ENCODE measurements around the gene TRIM56. TPM values are rescaled to one million over a fixed set of nuclear protein-coding genes. Genes with fewer than 3 reads are reported as not detected.

Gene TRIM56
- total and polyA plus RNA-seq, 2 of the 13 experiments (the other 11 are each of a cell fraction or from before 2014, with no cell fraction given), result 3.2 to 7.1 TPM

DNA sequence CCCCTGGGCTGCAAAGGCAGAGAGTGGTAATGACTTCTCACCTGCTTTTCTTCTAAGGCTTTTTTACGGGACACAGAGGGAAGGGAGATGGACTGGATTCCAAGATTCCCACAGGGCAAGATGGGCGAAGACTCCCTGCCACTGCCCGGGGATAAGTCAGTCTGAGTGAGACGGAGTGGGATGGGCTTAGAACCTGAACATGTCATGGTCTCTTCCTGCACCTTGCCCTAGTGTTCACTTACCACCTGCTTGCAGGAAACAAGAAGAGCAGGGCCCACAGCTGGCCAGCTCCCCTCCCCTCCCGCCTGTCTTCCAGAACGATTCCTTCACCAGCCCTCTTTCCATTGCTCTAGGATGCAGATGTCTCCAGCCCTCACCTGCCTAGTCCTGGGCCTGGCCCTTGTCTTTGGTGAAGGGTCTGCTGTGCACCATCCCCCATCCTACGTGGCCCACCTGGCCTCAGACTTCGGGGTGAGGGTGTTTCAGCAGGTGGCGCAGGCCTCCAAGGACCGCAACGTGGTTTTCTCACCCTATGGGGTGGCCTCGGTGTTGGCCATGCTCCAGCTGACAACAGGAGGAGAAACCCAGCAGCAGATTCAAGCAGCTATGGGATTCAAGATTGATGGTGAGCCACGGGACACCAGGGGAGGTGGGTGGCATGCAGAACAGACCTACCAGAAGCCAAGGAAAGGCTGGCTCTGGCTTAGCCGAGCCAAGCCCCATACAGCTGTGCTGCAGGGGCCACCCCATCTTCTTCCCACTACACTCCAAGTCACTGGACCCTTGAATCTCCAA, 43.0 kb downstream of the TRIM56 start (continued):
- TF ChIP-seq, protein P1, sequence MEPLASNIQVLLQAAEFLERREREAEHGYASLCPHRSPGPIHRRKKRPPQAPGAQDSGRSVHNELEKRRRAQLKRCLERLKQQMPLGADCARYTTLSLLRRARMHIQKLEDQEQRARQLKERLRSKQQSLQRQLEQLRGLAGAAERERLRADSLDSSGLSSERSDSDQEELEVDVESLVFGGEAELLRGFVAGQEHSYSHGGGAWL (CRISPR knock-in tag; IDR thresholded peaks at IDR 0.05), result 0 out of 2 replicates have a peak, but pooled peaks have one; percentile 22
- TF ChIP-seq MED8 (CRISPR knock-in tag; IDR thresholded peaks at IDR 0.05; ENCODE audit: insufficient replicate concordance) (no peak), NRL (CRISPR knock-in tag; IDR thresholded peaks at IDR 0.05; ENCODE audit: borderline replicate concordance) (peak; percentile 57; the same call in 1 of the 2 replicates), ATF7-NPFF (CRISPR knock-in tag; IDR thresholded peaks at IDR 0.05; ENCODE audit: low read depth) (peak; percentile 19; the same call in 1 of the 2 replicates), AGO1 (IDR thresholded peaks at IDR 0.05; ENCODE audit: low read depth, low read length, poor library complexity, severe bottlenecking) (no peak), ZSCAN31 (CRISPR knock-in tag; IDR thresholded peaks at IDR 0.05; ENCODE audit: low read depth) (no peak), ZFP41 (CRISPR knock-in tag; IDR thresholded peaks at IDR 0.05; ENCODE audit: borderline replicate concordance) (no peak)

- Histone ChIP-seq H2AFZ (ENCODE audit: low read length) (no peak overlapping the region), H3K9ac (ENCODE audit: insufficient read depth, low read depth, low read length) (no peak overlapping the region), H3K4me1 (ENCODE audit: insufficient read depth, low read length) (peaks cover 73% of the 10 kb centered on the region), H3K27me3 (ENCODE audit: control insufficient read depth in 1 of 2, insufficient read depth in 2 of 2, low read length in 2 of 2) (no peaks in the 10 kb centered on the region; a peak in 1 of 5 replicates), H3K4me3 (replicated peaks in 1 of 3; ENCODE audit: insufficient read depth in 1 of 3, low read depth in 2 of 3, low read length in 3 of 3) (no peak overlapping the region), H3K79me2 (ENCODE audit: insufficient read depth, low read length) (peaks cover 12% of the 10 kb centered on the region), H3K9me3 (ENCODE audit: low read length) (no peaks in the 10 kb centered on the region), H3K36me3 (replicated peaks in 1 of 2; ENCODE audit: control insufficient read depth in 1 of 2, insufficient read depth in 2 of 2, low read length in 2 of 2) (peaks cover 11 to 51% of the 10 kb centered on the region in 2 experiments; a peak in 4 of 5 replicates), H3K27ac (ENCODE audit: extremely low read length, insufficient read depth, low read length) (no peak overlapping the region), H3K4me2 (ENCODE audit: low read depth, low read length) (peak overlapping the region; percentile 37; the same call in 1 of the 2 replicates), H4K20me1 (ENCODE audit: insufficient read depth, low read length) (peaks cover 57% of the 10 kb centered on the region; the same call in 1 of the 2 replicates)
- POLR2A ChIA-PET, result interaction anchor here (0.8 to 1.2 kb wide), 2 partner anchors 8 to 179 kb away, joined by 4 to 7 read pairs; no protein-coding TSS in a partner anchor
- no TSS peak for BruUV-seq (replicated peaks)
- no peak for FAIRE-seq
- intact Hi-C loops (cut with micrococcal nuclease; ENCODE audit: unreplicated experiment), result no loop called here
- no peak for DNase-seq (ENCODE audit: low spot score)
- no peak for ATAC-seq
- in situ Hi-C loops (cut with HindIII; ENCODE audit: extremely low pct_ligation_motif_present, low pct_unique_long_range_greater_than_20kb), result no loop called here
- CTCF ChIA-PET (ENCODE audit: low intra/inter-chr PET ratio, low total read pairs), result no interaction called here
- 95% methylated on average over 3 of the region's 3 CpGs for WGBS (ENCODE audit: low lambda C conversion rate)
- TF ChIP-seq SP2 (CRISPR knock-in tag; IDR thresholded peaks at IDR 0.05) (no peak), RXRA (CRISPR knock-in tag; IDR thresholded peaks at IDR 0.05) (no peak), MED8 (CRISPR knock-in tag; IDR thresholded peaks at IDR 0.05; ENCODE audit: insufficient replicate concordance) (no peak), ZNF557 (CRISPR knock-in tag; IDR thresholded peaks at IDR 0.05) (no peak), RBFOX2 (IDR thresholded peaks at IDR 0.05; ENCODE audit: low read depth, low read length) (0 out of 2 replicates have a peak, but pooled peaks have one; percentile 28), MIER2 (CRISPR knock-in tag; IDR thresholded peaks at IDR 0.05) (no peak)
- TF ChIP-seq, protein P2, sequence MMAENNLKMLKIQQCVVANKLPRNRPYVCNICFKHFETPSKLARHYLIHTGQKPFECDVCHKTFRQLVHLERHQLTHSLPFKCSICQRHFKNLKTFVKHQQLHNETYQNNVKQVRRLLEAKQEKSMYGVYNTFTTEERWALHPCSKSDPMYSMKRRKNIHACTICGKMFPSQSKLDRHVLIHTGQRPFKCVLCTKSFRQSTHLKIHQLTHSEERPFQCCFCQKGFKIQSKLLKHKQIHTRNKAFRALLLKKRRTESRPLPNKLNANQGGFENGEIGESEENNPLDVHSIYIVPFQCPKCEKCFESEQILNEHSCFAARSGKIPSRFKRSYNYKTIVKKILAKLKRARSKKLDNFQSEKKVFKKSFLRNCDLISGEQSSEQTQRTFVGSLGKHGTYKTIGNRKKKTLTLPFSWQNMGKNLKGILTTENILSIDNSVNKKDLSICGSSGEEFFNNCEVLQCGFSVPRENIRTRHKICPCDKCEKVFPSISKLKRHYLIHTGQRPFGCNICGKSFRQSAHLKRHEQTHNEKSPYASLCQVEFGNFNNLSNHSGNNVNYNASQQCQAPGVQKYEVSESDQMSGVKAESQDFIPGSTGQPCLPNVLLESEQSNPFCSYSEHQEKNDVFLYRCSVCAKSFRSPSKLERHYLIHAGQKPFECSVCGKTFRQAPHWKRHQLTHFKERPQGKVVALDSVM (CRISPR knock-in tag; IDR thresholded peaks at IDR 0.05), result peak; percentile 74
- TF ChIP-seq, protein P3, sequence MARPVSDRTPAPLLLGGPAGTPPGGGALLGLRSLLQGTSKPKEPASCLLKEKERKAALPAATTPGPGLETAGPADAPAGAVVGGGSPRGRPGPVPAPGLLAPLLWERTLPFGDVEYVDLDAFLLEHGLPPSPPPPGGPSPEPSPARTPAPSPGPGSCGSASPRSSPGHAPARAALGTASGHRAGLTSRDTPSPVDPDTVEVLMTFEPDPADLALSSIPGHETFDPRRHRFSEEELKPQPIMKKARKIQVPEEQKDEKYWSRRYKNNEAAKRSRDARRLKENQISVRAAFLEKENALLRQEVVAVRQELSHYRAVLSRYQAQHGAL (CRISPR knock-in tag; IDR thresholded peaks at IDR 0.05; ENCODE audit: not compliant biosample characterization), result no peak
- TF ChIP-seq, protein P4, sequence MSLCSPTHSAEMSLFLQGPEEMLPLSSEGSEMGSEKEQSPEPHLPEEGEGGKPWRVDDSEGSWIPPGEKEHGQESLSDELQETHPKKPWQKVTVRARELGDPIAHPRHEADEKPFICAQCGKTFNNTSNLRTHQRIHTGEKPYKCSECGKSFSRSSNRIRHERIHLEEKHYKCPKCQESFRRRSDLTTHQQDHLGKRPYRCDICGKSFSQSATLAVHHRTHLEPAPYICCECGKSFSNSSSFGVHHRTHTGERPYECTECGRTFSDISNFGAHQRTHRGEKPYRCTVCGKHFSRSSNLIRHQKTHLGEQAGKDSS (CRISPR knock-in tag; IDR thresholded peaks at IDR 0.05; ENCODE audit: borderline replicate concordance, low read depth), result 0 out of 2 replicates have a peak, but pooled peaks have one; percentile 5
Measured at GRCh38 chr7:101129603-101130117, 44.4 kb downstream of the TRIM56 start.
